ENCODE results near the gene PUS3. TPM values are rescaled to one million over a fixed set of nuclear protein-coding genes. Genes with fewer than 3 reads are reported as not detected.
A peak's percentile ranks its signal among the peaks of the same experiment; 100 is the strongest.

Gene PUS3, protein sequence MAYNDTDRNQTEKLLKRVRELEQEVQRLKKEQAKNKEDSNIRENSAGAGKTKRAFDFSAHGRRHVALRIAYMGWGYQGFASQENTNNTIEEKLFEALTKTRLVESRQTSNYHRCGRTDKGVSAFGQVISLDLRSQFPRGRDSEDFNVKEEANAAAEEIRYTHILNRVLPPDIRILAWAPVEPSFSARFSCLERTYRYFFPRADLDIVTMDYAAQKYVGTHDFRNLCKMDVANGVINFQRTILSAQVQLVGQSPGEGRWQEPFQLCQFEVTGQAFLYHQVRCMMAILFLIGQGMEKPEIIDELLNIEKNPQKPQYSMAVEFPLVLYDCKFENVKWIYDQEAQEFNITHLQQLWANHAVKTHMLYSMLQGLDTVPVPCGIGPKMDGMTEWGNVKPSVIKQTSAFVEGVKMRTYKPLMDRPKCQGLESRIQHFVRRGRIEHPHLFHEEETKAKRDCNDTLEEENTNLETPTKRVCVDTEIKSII
- total RNA-seq: 15.1 and 17.6 TPM in 2 replicates

DNA sequence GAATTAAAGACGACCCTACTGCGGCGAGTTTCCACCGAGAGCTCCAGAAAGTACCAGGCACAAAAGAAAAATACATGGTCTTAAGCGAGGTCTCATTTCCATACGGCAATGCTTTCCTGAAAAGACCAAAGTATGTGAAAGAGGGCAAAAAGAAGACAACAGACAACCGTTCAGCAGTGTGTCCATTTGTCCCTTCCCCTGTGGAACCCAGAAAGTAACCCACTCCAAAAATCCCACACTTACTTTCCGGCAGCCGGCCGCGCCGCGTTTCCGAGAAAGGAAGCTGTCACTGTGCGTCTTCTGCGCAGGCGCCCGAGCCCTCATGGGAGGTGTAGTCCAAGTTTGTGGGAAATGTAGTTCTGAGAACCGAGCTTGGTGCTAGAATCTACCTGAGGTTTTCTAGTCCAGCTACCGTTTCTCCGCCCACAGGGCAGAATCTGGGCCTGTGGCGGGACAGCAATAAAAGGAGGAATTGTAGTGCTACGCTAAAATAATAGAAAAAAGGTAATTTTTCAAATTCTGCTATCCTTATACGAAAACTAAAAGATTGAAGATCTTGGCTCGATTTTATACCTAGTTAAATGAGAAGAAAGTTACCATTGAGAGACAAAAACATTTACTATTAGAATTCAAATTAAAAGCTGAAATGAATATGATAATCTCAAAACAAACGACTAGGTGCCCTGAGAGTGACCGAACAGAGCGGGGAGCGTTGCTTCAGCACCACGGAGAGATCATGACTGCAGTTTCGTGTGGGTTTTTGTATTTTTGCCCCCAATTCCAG lies at the start of gene PUS3:
Gene PUS3, minus strand, starts transcription at position 280 of the 784 bp plus-strand sequence. CDS start 6,922 bp downstream, outside the sequence.
- peak; percentile 31 for DNase-seq (ENCODE audit: low read depth)
- H3K4me3 ChIP-seq (ENCODE audit: low read depth, low read length): peak within 1 kb of the TSS; percentile 64
- TF ChIP-seq, protein P1, sequence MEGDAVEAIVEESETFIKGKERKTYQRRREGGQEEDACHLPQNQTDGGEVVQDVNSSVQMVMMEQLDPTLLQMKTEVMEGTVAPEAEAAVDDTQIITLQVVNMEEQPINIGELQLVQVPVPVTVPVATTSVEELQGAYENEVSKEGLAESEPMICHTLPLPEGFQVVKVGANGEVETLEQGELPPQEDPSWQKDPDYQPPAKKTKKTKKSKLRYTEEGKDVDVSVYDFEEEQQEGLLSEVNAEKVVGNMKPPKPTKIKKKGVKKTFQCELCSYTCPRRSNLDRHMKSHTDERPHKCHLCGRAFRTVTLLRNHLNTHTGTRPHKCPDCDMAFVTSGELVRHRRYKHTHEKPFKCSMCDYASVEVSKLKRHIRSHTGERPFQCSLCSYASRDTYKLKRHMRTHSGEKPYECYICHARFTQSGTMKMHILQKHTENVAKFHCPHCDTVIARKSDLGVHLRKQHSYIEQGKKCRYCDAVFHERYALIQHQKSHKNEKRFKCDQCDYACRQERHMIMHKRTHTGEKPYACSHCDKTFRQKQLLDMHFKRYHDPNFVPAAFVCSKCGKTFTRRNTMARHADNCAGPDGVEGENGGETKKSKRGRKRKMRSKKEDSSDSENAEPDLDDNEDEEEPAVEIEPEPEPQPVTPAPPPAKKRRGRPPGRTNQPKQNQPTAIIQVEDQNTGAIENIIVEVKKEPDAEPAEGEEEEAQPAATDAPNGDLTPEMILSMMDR (IDR thresholded peaks at IDR 0.05; ENCODE audit: insufficient read depth, low read length, poor library complexity, severe bottlenecking): no peak
- no peaks in the 10 kb centered on the region for H3K36me3 ChIP-seq (ENCODE audit: control insufficient read depth, insufficient read depth, low read length)
- H3K27me3 ChIP-seq (ENCODE audit: control insufficient read depth, insufficient read depth, low read length): peaks cover 15% of the 10 kb centered on the region

DNA sequence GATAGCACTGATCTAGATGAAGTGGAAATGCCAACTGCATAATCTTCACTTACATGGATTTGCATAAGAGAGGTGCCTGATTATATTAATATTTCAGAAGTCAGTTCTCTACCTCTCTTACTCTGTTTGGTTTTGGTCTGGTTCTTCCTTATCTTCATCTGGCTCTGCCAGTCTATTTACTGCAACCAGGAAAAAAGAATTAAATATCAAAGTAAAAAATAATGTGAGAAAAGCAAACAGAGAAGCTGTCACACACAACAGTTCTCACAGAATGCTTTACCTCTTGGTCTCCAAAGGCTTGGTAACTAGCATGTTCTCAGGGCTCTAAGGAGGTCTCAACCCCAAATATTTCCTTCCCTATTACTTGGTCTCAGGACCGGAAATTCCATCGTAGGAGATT lies 49.6 kb upstream of the PUS3 start:
- Histone ChIP-seq H3K4me3 (ENCODE audit: low read depth, low read length) (no peak overlapping the region), H3K36me3 (ENCODE audit: control insufficient read depth, insufficient read depth, low read length) (no peaks in the 10 kb centered on the region), H3K27me3 (ENCODE audit: control insufficient read depth, insufficient read depth, low read length) (no peaks in the 10 kb centered on the region)
- DNase-seq (ENCODE audit: low read depth): no peak
- TF ChIP-seq, protein P1 (IDR thresholded peaks at IDR 0.05; ENCODE audit: insufficient read depth, low read length, poor library complexity, severe bottlenecking): no peak

DNA sequence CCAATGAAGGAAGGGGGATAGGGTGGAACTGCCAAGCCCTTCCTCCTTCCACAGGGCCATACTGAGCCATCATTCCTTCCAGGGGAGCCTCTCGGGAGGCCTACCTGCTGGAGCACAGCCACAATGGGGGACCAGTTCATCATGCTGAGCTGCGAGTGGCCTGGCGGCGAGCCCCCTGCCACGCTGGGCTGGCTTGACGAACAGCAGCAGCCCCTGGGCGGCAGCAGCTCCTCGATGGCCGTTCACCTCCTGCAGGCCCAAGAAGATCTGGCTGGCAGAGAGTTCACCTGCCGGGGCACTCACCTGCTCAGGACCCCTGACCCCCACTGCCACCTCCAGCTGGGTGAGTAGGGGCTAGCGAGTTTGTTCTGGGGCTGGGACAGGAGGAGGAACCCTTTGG lies 48.7 kb upstream of the PUS3 start:
- no peaks in the 10 kb centered on the region for H3K27me3 ChIP-seq (ENCODE audit: control insufficient read depth, insufficient read depth, low read length)
- H3K36me3 ChIP-seq (ENCODE audit: control insufficient read depth, insufficient read depth, low read length): no peaks in the 10 kb centered on the region
- TF ChIP-seq, protein P1 (IDR thresholded peaks at IDR 0.05; ENCODE audit: insufficient read depth, low read length, poor library complexity, severe bottlenecking): no peak
- DNase-seq (ENCODE audit: low read depth): no peak
- no peak overlapping the region for H3K4me3 ChIP-seq (ENCODE audit: low read depth, low read length)

DNA sequence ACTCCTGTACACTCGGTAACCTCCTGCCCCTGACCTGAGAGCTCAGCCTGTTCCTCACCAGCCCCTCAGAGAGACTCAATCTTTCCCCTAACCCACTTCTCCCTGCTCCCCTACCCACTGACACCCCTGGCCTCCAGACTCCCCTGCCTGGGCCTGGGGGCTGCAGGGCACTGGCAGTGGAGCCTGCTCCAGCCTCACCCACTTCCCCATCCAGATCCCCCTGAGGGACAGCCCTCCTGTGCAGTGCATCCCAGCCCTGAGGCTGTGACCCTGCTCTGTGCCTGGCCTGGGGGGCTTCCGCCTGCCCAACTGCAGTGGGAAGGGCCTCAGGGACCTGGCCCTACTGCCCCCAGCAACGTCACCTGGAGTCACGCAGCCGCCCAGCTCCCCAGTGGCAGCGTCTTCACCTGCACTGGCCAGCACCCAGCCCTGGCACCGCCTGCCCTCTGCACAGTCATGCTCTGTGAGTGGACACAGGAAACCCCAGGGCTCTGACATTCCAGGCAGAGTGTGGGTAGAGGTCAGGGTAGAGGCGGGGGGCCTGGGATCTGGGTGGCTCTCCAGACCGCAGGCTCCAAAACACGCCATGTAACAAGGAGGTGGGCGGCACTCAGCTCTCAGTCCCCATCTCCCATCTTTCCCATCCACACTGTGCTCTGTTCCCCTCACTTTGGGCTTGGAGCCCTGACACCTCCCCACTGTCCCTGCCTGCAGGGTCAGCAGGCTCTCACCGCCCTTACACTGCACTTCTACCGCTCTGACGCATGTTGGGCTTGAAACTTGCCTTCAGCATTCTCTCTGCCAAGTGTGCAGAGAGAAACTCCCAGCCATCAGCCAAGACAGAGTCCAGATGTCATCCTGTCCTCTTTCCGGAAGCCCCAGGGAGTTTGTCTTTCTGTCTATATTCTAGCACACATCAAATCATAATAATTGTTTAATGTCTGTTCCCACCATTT lies 48.0 kb upstream of the PUS3 start:
- no peak for DNase-seq (ENCODE audit: low read depth)
- Histone ChIP-seq H3K27me3 (ENCODE audit: control insufficient read depth, insufficient read depth, low read length) (no peaks in the 10 kb centered on the region), H3K36me3 (ENCODE audit: control insufficient read depth, insufficient read depth, low read length) (no peaks in the 10 kb centered on the region), H3K4me3 (ENCODE audit: low read depth, low read length) (no peak overlapping the region)
- TF ChIP-seq, protein P1 (IDR thresholded peaks at IDR 0.05; ENCODE audit: insufficient read depth, low read length, poor library complexity, severe bottlenecking): no peak

DNA sequence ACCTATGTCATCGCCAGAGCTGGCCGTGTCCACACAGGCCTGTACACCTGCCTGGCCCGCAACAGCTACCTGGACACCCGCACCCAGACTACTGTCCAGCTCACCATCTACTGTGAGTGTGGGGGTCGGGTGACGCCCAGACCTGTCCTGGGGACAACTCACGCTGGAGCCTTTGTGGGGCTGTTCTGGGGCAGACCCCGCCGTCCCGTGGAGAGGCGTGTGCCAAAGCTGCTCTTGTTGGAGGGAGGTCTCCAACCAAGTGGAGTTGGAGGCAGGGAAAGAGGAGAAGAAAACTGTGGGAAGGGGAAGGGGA lies 47.1 kb upstream of the PUS3 start:
- no peak for DNase-seq (ENCODE audit: low read depth)
- Histone ChIP-seq H3K27me3 (ENCODE audit: control insufficient read depth, insufficient read depth, low read length) (no peaks in the 10 kb centered on the region), H3K36me3 (ENCODE audit: control insufficient read depth, insufficient read depth, low read length) (no peaks in the 10 kb centered on the region), H3K4me3 (ENCODE audit: low read depth, low read length) (no peak overlapping the region)
- TF ChIP-seq, protein P1 (IDR thresholded peaks at IDR 0.05; ENCODE audit: insufficient read depth, low read length, poor library complexity, severe bottlenecking): no peak
